Activated naive CD8-positive, alpha-beta T cell treated with anti-CD3 and anti-CD28 coated beads, Interleukin-2, amount 10 ng/mL, durations not matched to agents 7 days and 5 days (primary cell): ENCODE results near the gene PXN. TPM values are rescaled to one million over a fixed set of nuclear protein-coding genes. Genes with fewer than 3 reads are reported as not detected.
"Not testable (repeated sequence)": the region's sequence is repeated elsewhere in the genome, so short reads cannot be mapped to it uniquely, and the experiment has no call there.

Experiments
- ATAC-seq: fragments of 150-1000 bp; cut with Tn5 transposase; one replicate; pipeline ENCODE4 v1.10.0; 2021; ENCODE audit warnings: low read depth, moderate library complexity
- POLR2A ChIA-PET: fragments of 350-600 bp; sonication (Branson Sonifier 250); formaldehyde crosslinking; loops from one replicate; lab custom pipeline; 2021; ENCODE audit warnings: antibody characterized with exemption; lab: Charles Lee
- DNase-seq: peaks from one replicate; pipeline ENCODE4 v3.0.0; 2021
- H3K27ac Mint-ChIP-seq: one replicate; pipeline ENCODE4 v1.8.0; 2022; ENCODE audit warnings: mild to moderate bottlenecking, mixed read lengths
- H3K27me3 Mint-ChIP-seq: one replicate; pipeline ENCODE4 v1.8.0; 2022; ENCODE audit warnings: mild to moderate bottlenecking, moderate library complexity, mixed read lengths
- H3K36me3 Mint-ChIP-seq: one replicate; pipeline ENCODE4 v1.8.0; 2021; ENCODE audit warnings: mild to moderate bottlenecking, mixed read lengths
- H3K4me1 Mint-ChIP-seq: one replicate; pipeline ENCODE4 v1.8.0; 2021; ENCODE audit warnings: mixed read lengths
- H3K4me3 Mint-ChIP-seq: one replicate; pipeline ENCODE4 v1.8.0; 2022; ENCODE audit warnings: mild to moderate bottlenecking, moderate library complexity, mixed read lengths
- H3K9me3 Mint-ChIP-seq: one replicate; pipeline ENCODE4 v1.8.0; 2021; ENCODE audit warnings: mixed read lengths
- total RNA-seq, 2 experiments: library from RNA; stranded (reverse); gene quantifications; one replicate each; pipeline ENCODE4 v1.2.3, GENCODE V29; 2021

The PXN gene
- total RNA-seq, 2 experiments from 2014 or later, result 89.0 to 94.7 TPM

DNA sequence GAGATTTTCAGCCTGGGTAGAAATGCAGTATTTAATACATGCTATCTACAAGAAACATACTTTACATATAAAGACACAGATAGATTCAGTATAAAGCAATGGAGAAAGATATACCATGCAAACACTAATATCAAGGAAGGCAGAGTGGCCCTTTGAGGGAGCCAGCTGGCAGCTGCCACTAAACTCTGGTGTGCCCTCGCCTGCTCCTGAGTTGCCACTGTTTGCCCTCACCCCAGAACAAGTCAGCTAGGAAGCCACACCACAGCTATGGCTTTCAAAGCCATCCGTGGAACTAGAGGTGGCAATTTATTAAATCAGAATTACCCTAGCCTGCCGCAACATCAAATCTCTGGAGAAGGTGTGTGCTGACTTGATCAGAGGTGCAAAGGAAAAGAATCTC is 18.3 kb downstream of the PXN start:
- DNase-seq (no peak), ATAC-seq (no peak)
- H3K27me3 Mint-ChIP-seq, result peaks cover 2% of the 10 kb centered on the region
- H3K9me3 Mint-ChIP-seq, result no peaks in the 10 kb centered on the region
- peaks cover 32% of the 10 kb centered on the region for H3K36me3 Mint-ChIP-seq
- no peak overlapping the region for H3K4me3 Mint-ChIP-seq
- H3K27ac Mint-ChIP-seq, result no peak overlapping the region
- peaks cover 41% of the 10 kb centered on the region for H3K4me1 Mint-ChIP-seq
- POLR2A ChIA-PET, result interaction anchor here (1.1 to 9.2 kb wide), 2 partner anchors 16 to 44 kb away, joined by 5 to 110 read pairs; partner anchors contain the start of genes RNU4-1 and RNU4-2

- POLR2A ChIA-PET, result interaction anchor here (9.2 kb wide), 1 partner anchor 45 kb away, joined by 110 read pairs; the partner anchor contains the start of genes RNU4-1 and RNU4-2
- not testable (repeated sequence) for H3K27me3 Mint-ChIP-seq, DNase-seq, H3K27ac Mint-ChIP-seq, H3K4me3 Mint-ChIP-seq, ATAC-seq, H3K9me3 Mint-ChIP-seq
- Mint-ChIP-seq H3K4me1 (peaks cover 37% of the 10 kb centered on the region), H3K36me3 (peaks cover 33% of the 10 kb centered on the region)
Measured at GRCh38 chr12:120246705-120247104, 18.8 kb downstream of the PXN start.

- POLR2A ChIA-PET, result interaction anchor here (0.9 to 3.9 kb wide), 4 partner anchors 11 to 48 kb away, joined by 3 to 10 read pairs (median 4); partner anchors contain the start of gene RNU4-2
- ATAC-seq (no peak), DNase-seq (no peak)
- H3K27ac Mint-ChIP-seq, result no peak overlapping the region
- no peaks in the 10 kb centered on the region for H3K27me3 Mint-ChIP-seq
- peaks cover 19% of the 10 kb centered on the region for H3K36me3 Mint-ChIP-seq
- H3K4me3 Mint-ChIP-seq, result no peak overlapping the region
- H3K4me1 Mint-ChIP-seq, result peaks cover 24% of the 10 kb centered on the region
- no peaks in the 10 kb centered on the region for H3K9me3 Mint-ChIP-seq
Measured at GRCh38 chr12:120242971-120243699, 22.4 kb downstream of the PXN start.

GRCh38 chr12:120242275-120242799 is 23.2 kb downstream of the PXN start:
- Mint-ChIP-seq H3K4me1 (peaks cover 21% of the 10 kb centered on the region), H3K9me3 (no peaks in the 10 kb centered on the region), H3K27ac (no peak overlapping the region), H3K36me3 (peaks cover 13% of the 10 kb centered on the region), H3K27me3 (no peaks in the 10 kb centered on the region), H3K4me3 (no peak overlapping the region)
- DNase-seq, result no peak
- ATAC-seq, result no peak
- POLR2A ChIA-PET, result interaction anchor here (0.9 to 3.9 kb wide), 2 partner anchors 23 to 49 kb away, joined by 3 to 10 read pairs; partner anchors contain the start of gene RNU4-2

- ATAC-seq (no peak), DNase-seq (no peak)
- Mint-ChIP-seq H3K36me3 (peaks cover 12% of the 10 kb centered on the region), H3K4me1 (peaks cover 21% of the 10 kb centered on the region), H3K27ac (no peak overlapping the region), H3K9me3 (no peaks in the 10 kb centered on the region), H3K4me3 (no peak overlapping the region), H3K27me3 (no peaks in the 10 kb centered on the region)
- POLR2A ChIA-PET, result interaction anchor here (0.9 to 3.9 kb wide), 3 partner anchors 11 to 49 kb away, joined by 3 to 10 read pairs (median 9); partner anchors contain the start of gene RNU4-2
Measured at GRCh38 chr12:120241561-120242274, 23.8 kb downstream of the PXN start.

DNA sequence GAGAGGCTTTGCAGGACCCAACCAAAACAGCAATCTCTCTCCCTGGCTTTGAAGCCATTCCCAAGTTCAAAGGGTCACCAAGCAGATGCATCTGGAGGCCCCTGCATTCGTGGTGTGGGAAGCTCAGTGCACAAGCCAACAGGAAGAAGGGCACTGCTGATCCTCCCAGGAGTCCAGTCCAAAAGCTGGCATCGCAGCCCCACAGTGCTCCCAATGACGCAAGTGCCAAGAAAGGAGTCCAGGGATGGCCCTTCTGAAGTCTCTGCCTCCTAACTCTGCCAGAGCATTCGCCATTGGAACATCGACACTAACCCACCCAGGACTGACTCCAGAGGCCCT is 25.1 kb downstream of the PXN start:
- Mint-ChIP-seq H3K27me3 (no peaks in the 10 kb centered on the region), H3K36me3 (peaks cover 14% of the 10 kb centered on the region), H3K27ac (no peak overlapping the region), H3K9me3 (no peaks in the 10 kb centered on the region), H3K4me3 (no peak overlapping the region), H3K4me1 (peaks cover 26% of the 10 kb centered on the region)
- DNase-seq (no peak), ATAC-seq (no peak)
- POLR2A ChIA-PET, result interaction anchor here (1.1 to 2.9 kb wide), 5 partner anchors 10 to 51 kb away, joined by 4 to 17 read pairs (median 6); partner anchors contain the start of genes RNU4-1, RNU4-2 and RPLP0

DNA sequence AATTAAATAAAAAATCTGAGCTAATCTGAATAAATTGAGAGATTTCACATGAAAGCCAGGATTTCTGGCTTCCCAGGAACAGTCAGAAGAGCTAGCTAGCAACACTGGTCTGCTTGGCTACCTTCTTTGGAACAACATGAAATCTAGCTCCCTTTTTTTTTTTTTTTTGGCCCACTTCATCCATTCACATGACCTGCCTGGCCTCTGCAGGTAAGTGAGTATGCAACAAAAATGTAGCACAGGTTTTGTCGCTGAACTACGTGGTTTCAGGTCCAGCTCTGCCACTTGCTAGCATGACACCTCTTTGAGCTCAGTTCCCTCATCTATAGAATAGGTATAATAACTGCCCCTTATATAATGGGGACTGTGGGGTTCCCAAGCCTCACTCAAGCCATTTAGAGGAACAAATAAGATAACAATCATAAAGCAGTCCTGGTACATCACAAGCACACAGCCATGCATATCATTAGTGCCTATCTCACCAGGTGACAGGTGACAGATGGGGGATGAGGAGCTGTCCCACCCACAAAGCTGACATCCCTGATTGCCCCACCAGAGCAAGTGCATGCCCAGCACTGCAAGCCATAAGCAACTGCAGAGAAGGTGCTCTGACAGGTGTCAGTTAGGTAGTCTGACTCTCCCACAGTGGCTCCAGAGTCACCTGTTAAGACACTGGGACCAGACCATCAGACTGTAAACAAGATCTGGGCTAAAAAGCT is 25.6 kb downstream of the PXN start:
- peaks cover 23% of the 10 kb centered on the region for H3K4me1 Mint-ChIP-seq
- no peak for ATAC-seq
- H3K36me3 Mint-ChIP-seq, result peaks cover 11% of the 10 kb centered on the region
- no peaks in the 10 kb centered on the region for H3K9me3 Mint-ChIP-seq
- no peak for DNase-seq
- H3K27me3 Mint-ChIP-seq, result no peaks in the 10 kb centered on the region
- H3K27ac Mint-ChIP-seq, result no peak overlapping the region
- no peak overlapping the region for H3K4me3 Mint-ChIP-seq
- POLR2A ChIA-PET, result interaction anchor here (0.5 to 3.9 kb wide), 8 partner anchors 9 to 170 kb away, joined by 3 to 17 read pairs (median 6); partner anchors contain the start of genes RNU4-1, RNU4-2 and RPLP0

DNA sequence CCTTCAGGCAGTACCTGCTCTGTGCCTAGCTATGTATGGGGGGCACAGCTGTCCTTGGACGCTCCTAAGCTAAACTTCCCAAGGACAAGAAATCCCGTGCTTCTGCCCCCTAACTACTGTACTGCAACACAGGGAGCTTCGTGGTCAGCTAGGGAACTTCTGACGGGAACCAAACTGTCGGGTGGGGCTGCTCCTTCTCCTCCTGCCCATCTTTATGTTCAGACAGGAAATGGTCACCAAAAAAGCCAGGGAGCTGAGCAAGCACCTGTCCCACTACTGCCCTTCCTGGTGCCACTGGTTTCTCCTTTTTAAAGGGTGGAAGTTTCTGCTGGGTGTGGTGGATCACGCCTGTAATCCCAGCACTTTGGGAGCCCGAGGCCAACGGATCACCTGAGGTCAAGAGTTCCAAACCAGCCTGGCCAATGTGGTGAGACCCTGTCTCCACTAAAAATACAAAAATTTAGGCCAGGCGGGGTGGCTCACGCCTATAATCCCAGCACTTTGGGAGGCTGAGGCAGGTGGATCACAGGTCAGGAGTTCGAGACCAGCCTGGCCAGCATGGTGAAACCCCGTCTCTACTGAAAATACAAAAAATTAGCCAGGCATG is 26.6 kb downstream of the PXN start:
- H3K27ac Mint-ChIP-seq, result no peak overlapping the region

GRCh38 chr12:120238217-120238616 is 27.3 kb downstream of the PXN start:
- ATAC-seq (no peak), DNase-seq (no peak)
- Mint-ChIP-seq H3K27ac (no peak overlapping the region), H3K27me3 (no peaks in the 10 kb centered on the region), H3K4me1 (peaks cover 27% of the 10 kb centered on the region), H3K9me3 (no peaks in the 10 kb centered on the region), H3K4me3 (no peak overlapping the region), H3K36me3 (peaks cover 10% of the 10 kb centered on the region)
- POLR2A ChIA-PET, result interaction anchor here (0.8 to 3.9 kb wide), 6 partner anchors 10 to 54 kb away, joined by 3 to 17 read pairs (median 8); partner anchors contain the start of genes RNU4-1 and RNU4-2

More for the DNA sequence above, 26.6 kb downstream of the PXN start:
- H3K36me3 Mint-ChIP-seq, result peaks cover 11% of the 10 kb centered on the region
- no peak for ATAC-seq
- no peaks in the 10 kb centered on the region for H3K27me3 Mint-ChIP-seq
- POLR2A ChIA-PET, result interaction anchor here (0.8 to 3.9 kb wide), 7 partner anchors 8 to 53 kb away, joined by 3 to 17 read pairs (median 9); partner anchors contain the start of genes RNU4-1 and RNU4-2
- H3K4me3 Mint-ChIP-seq, result no peak overlapping the region
- peaks cover 28% of the 10 kb centered on the region for H3K4me1 Mint-ChIP-seq
- H3K9me3 Mint-ChIP-seq, result no peaks in the 10 kb centered on the region
- no peak for DNase-seq

DNA sequence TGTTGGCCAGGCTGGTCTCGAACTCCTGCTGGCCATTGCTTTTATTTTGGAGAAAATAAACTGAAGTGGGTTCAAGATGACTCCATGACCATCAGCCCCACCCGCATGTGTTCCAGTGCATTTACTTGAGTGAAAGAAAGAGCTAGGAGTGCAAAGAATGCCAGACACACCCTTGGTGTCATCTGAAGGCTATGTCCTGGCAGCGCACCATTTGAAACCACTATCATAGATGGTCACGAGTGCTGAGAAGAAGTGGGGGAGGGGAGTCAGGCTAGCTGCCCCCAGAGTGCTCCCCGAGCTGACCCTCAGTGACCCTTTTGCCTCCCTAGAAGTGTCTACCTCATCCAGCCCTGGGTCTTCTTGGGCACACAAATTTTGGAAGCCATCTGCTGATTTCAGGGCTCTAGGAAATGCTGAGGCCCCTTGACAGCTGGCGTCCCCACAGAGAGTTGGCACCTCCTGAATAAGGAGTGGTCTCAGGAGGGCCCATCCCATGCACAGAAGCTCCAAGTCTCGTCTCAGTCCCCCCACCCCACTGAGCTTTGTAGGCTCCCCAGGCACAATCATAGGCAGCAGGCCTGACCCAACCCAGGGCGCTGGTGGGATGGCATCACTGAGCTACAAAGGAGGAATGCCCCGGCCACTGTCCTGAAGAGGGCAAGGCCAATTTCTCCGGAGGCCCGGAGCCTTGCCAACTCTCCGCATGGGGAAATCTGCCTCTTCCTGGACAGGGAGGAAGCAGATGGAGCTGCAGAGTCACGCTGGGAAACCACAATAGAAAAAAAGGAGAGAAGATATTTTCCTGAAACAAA is 28.0 kb downstream of the PXN start:
- POLR2A ChIA-PET, result interaction anchor here (1.3 to 3.9 kb wide), 5 partner anchors 10 to 54 kb away, joined by 3 to 17 read pairs (median 11); partner anchors contain the start of genes RNU4-1 and RNU4-2

GRCh38 chr12:120236809-120237208 is 28.7 kb downstream of the PXN start:
- ATAC-seq, H3K27me3 Mint-ChIP-seq, H3K27ac Mint-ChIP-seq, H3K9me3 Mint-ChIP-seq, DNase-seq, H3K4me3 Mint-ChIP-seq, H3K36me3 Mint-ChIP-seq: not testable (repeated sequence)
- H3K4me1 Mint-ChIP-seq, result peaks cover 38% of the 10 kb centered on the region
- POLR2A ChIA-PET, result interaction anchor here (0.7 to 3.9 kb wide), 3 partner anchors 26 to 55 kb away, joined by 3 to 16 read pairs (median 13); partner anchors contain the start of gene RNU4-2

More for the DNA sequence above, 28.0 kb downstream of the PXN start:
- no peaks in the 10 kb centered on the region for H3K9me3 Mint-ChIP-seq
- no peaks in the 10 kb centered on the region for H3K27me3 Mint-ChIP-seq
- H3K4me1 Mint-ChIP-seq, result peaks cover 32% of the 10 kb centered on the region
- no peak overlapping the region for H3K27ac Mint-ChIP-seq
- DNase-seq (no peak), ATAC-seq (no peak)
- H3K36me3 Mint-ChIP-seq, result peaks cover 10% of the 10 kb centered on the region
- H3K4me3 Mint-ChIP-seq, result no peak overlapping the region
